ENCODE results near the gene DSC1.

The DSC1 gene

GRCh38 chr18:31103423-31103822 lies 59.2 kb downstream of the DSC1 start:
- DNase-seq (ENCODE audit: low spot score): no peak

DNA sequence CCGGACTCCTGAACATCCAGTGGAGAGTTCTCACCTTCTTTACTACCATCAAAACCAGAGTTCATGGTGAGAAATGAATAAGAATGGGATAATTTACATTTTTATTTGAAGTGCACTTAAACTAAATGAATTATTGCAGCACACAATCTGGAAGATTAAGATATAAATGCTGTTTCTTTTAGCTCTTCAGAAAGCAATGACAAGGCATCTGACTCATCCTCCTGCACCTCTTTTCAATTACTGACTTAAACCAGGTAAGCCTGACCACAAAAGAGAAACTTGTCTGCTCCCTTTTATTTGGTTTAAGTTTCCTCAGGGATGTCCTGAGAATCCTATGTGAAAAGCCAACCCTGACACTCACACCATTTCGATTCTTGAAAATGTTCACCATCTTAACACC lies 59.7 kb downstream of the DSC1 start:
- no peak for DNase-seq (ENCODE audit: low spot score)

DNA sequence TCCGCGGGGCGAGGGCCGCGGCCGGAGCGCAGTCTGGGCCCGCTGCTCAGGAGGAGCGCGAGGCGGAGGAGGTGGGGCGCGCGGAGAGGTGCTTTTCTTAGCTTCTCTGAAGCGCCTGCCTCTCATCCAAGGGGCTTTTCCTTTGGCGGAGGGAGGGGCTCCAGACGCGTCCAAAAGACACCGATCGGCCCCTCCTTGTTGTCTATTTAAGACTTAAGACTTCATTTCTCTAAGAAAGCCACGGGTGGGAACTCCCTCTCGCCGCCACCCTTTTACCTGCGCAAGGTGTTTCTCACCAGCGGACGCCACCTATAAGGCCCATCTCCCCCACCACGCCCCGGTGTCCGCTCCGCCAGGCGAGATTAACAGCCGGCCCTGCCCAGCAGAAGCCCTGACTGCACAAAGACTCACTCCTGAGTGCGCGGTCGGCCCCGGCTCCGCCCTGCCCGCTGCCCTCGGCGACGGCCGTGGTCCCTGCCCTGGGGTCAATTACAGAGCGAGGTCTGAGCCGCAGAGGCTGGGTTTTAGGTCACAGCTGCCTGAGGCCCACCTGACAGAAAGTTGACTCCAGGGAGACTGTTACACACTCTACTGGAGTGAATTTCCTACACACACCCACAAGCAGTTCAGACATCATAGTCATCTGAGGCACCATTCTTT lies 60.5 kb downstream of the DSC1 start, which contains the start of gene DSC2:
Gene DSC2 (minus strand): TSS at position 397 of the 660 bp plus-strand sequence. CDS start 450 bp downstream, outside the sequence.
- no peak for DNase-seq (ENCODE audit: low spot score)

- DNase-seq (ENCODE audit: low spot score): peak; percentile 40
These were observed 61.3 kb downstream of the DSC1 start for GRCh38 chr18:31101183-31102024.

DNA sequence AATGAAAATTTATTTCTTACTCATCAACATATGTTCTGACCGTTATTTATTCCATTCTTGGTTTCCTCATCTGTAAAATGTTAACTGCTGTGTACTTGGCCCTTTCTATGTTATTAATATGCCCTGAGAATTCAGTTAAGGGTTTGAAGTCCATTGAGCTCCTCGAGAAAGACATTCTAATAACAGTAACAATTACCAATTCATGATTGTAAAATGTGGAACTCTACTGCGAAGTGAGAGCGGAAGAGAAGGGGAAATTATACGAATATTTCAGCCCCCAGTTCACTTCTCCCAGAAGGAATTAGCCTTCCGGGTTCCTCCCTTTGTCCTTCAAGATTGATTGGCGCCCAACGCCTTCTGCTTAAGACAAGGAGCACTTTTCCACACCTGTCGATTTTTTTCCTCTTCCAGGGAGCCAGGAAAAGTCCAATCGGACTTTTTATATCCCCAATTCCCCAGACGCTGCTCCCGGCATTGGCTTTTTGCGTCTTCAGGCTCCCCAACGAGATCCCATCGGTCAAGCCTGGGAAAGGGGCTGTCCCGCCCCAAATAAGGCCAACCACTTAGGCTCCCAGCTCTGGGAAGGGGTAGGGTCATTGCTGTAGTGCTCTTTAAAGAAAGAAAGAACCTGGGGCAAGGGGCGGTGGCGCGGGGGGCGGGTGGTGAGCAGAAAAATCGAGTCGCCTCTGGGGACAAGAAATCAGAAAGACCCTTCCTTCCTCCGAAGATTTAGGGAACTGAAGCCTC lies 62.0 kb downstream of the DSC1 start:
- no peak for DNase-seq (ENCODE audit: low spot score)

DNA sequence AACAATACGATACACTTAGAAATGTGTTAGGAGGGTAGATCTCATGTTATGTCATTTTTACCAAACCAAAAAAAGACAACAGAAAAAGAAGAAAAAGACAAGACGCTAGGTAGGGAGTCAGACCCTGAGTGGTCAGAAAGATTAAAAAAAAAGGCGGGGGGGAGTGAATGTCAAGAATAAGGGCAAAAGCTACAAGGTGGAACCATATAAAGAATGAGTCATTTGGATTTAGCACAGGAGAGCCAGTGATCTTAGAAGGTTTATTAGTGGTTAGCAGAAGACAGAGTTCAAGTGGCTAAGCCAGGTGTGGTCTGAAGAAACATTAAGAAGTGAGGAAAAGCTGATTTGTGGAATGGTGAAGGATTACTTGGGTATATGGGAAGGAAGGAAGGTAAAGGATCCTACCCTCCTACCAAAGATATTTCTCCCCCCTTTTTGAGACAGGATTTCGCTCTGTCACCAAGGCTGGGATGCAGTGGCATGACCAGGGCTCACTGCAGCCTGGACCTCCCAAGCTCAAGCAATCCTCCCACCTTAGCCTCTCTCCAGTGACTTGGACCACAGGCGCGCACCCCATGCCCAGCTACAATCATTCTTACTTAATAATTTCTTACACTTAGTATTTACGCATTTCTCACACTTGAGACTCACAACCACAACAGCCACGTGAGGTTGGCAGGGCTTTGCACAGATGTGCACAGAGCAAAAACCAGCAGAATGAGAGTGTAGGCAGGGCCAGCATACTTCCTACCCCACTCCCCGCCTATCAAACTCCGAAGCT lies 63.0 kb downstream of the DSC1 start:
- DNase-seq (ENCODE audit: low spot score): no peak

- no peak for DNase-seq (ENCODE audit: low spot score)
These were observed 63.8 kb downstream of the DSC1 start for GRCh38 chr18:31098878-31099277.

- no peak for DNase-seq (ENCODE audit: low spot score)
These were observed 65.0 kb downstream of the DSC1 start for GRCh38 chr18:31097666-31098065.

DNA sequence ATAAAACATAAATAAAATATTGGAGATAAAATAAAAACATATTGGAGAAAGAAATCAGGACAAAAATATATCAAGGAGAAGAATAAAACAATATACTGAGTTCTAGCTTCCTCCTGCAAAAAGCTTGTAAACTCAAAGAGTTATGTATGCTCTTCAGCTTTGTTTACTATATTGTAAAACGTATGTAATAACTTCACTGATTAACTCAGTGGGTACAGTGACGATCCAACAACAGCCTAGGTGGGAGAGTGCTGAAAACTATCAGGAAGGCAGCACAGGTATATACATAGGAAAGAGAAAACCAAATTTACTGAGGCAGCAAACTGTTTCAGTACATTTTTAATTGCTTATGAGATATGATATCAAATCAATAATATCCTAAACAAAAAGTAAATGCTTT lies 68.8 kb downstream of the DSC1 start:
- no peak for DNase-seq (ENCODE audit: low spot score)

DNA sequence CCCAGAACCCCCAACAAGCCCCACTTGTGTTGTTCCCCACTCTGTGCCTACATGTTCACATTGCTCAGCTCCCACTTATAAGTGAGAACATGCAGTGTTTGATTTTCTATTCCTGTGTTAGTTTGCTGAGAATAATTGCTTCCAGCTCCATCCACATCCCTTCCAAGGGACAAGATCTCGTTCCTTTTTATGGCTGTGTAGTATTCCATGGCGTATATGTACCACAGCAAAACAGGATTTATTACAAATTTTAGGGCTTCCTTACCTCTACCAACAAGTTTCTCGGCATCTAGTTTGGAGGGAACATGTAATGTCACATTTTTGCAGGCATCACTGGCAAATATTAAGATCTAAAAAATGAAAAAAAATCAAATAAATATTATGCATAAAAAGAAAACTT lies 69.4 kb downstream of the DSC1 start:
- DNase-seq (ENCODE audit: low spot score): no peak

GRCh38 chr18:31091350-31091749 lies 71.3 kb downstream of the DSC1 start:
- no peak for DNase-seq (ENCODE audit: low spot score)

- no peak for DNase-seq (ENCODE audit: low spot score)
These were observed 74.1 kb downstream of the DSC1 start for GRCh38 chr18:31088532-31088931.

- no peak for DNase-seq (ENCODE audit: low spot score)
These were observed 82.7 kb downstream of the DSC1 start for GRCh38 chr18:31079973-31080372.
